Measurements from ENCODE around the gene WFDC2. TPM values are rescaled to one million over a fixed set of nuclear protein-coding genes. Genes with fewer than 3 reads are reported as not detected.
"Not testable (repeated sequence)": the region's sequence is repeated elsewhere in the genome, so short reads cannot be mapped to it uniquely, and the experiment has no call there.

The WFDC2 gene
- total and polyA plus RNA-seq, 5 donors, result 1.1 to 2.7 (median 2.0) TPM

DNA sequence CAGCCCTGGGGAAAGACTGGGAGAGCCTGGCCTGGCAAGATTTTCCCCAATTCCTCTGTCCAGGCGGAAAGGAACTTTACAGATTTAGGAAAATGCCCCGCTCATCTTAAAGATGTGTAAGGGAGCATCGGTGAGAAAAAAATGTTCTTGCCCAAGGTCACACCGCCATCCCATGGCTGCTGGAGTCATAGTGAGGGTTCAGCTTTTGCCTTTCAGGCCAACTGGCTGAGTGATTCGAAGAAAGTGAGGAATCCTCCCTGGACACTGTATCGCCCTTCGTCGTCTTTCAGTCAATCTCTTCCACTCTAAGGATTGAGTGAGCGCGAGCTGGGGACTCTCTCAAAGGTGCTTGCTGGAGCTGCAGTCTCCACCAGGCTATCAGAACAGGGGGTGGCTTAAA, 1.4 kb downstream of the WFDC2 start:
- WGBS, result 20% methylated on average over 10 of the region's 10 CpGs
- Histone ChIP-seq H3K4me3 (ENCODE audit: low read length) (peak overlapping the region; percentile 63), H3K27me3 (ENCODE audit: control insufficient read depth, insufficient read depth) (no peaks in the 10 kb centered on the region), H3K9me3 (ENCODE audit: control insufficient read depth, low read length) (no peaks in the 10 kb centered on the region), H3K4me1 (ENCODE audit: control insufficient read depth, insufficient read depth, low read length) (no peaks in the 10 kb centered on the region), H3K27ac (ENCODE audit: low read length) (no peak overlapping the region)
- ATAC-seq (peak; percentile 20 to 36), DNase-seq (no peak)
- intact Hi-C loops (cut with DNase I), result no loop called here

DNA sequence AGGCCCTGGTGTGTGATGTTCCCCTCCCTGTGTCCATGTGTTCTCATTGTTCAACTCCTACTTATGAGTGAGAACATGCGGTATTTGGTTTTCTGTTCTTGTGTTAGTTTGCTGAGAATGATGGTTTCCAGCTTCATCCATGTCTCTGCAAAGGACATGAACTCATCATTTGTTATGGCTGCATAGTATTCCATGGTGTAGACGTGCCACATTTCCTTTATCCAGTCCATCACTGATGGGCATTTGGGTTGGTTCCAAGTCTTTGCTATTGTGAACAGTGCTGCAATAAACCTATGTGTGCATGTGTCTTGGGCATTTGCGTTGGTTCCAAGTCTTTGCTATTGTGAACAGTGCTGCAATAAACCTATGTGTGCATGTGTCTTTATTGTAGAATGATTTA, 2.7 kb downstream of the WFDC2 start:
- H3K4me1 ChIP-seq (ENCODE audit: control insufficient read depth, insufficient read depth, low read length); H3K27me3 ChIP-seq (ENCODE audit: control insufficient read depth, insufficient read depth); DNase-seq; H3K4me3 ChIP-seq (ENCODE audit: low read length); H3K9me3 ChIP-seq (ENCODE audit: control insufficient read depth, low read length); intact Hi-C loops (cut with DNase I); ATAC-seq; H3K27ac ChIP-seq (ENCODE audit: low read length): not testable (repeated sequence)
- WGBS, result 63% methylated on average over 3 of the region's 3 CpGs

DNA sequence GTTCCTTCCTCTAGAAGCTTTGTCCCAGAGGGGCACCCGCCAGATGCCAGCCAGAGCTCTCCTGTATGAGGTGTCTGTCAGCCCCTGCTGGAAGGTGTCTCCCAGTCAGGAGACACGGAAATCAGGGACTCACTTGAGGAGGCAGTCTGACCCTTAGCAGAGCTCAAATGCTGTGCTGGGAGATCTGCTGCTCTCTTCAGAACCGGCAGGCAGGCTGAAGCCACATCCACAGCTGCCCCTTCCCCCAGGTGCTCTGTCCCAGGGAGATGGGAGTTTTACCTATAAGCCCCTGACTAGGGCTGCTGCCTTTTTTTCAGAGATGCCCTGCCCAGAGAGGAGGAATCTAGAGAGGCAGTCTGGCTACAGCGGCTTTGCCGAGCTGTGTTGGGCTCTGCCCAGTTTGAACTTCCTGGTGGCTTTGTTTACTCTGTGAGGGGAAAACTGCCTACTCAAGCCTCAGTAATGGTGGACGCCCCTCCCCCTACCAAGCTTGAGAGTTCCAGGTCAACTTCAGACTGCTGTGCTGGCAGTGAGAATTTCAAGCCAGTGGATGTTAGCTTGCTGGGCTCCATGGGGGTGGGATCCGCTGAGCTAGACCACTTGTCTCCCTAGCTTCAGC, 8.1 kb downstream of the WFDC2 start:
- H3K4me3 ChIP-seq (ENCODE audit: low read length); H3K4me1 ChIP-seq (ENCODE audit: control insufficient read depth, insufficient read depth, low read length); H3K27me3 ChIP-seq (ENCODE audit: control insufficient read depth, insufficient read depth); H3K9me3 ChIP-seq (ENCODE audit: control insufficient read depth, low read length); DNase-seq; ATAC-seq; H3K27ac ChIP-seq (ENCODE audit: low read length); intact Hi-C loops (cut with DNase I): not testable (repeated sequence)
- WGBS, result 79% methylated on average over 7 of the region's 7 CpGs

DNA sequence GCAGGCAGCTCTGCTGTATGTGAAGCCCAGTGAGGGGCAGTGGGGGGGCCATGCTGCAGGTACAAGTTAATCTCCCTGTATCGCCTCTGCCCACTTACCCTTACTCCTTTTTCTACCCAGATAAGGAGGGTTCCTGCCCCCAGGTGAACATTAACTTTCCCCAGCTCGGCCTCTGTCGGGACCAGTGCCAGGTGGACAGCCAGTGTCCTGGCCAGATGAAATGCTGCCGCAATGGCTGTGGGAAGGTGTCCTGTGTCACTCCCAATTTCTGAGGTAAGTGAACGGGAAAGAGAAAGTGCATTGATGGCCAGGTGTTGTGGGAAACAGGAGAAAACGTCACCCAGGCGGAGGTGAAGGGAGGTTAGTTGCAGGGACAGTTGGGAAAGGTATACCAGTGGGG, 10.3 kb downstream of the WFDC2 start:
- Histone ChIP-seq H3K27ac (ENCODE audit: low read length) (no peak overlapping the region), H3K4me1 (ENCODE audit: control insufficient read depth, insufficient read depth, low read length) (no peaks in the 10 kb centered on the region), H3K27me3 (ENCODE audit: control insufficient read depth, insufficient read depth) (peaks cover 3% of the 10 kb centered on the region), H3K9me3 (ENCODE audit: control insufficient read depth, low read length) (no peaks in the 10 kb centered on the region), H3K4me3 (ENCODE audit: low read length) (no peak overlapping the region)
- ATAC-seq (no peak), DNase-seq (no peak)
- intact Hi-C loops (cut with DNase I), result no loop called here
- WGBS, result 85% methylated on average over 7 of the region's 7 CpGs

DNA sequence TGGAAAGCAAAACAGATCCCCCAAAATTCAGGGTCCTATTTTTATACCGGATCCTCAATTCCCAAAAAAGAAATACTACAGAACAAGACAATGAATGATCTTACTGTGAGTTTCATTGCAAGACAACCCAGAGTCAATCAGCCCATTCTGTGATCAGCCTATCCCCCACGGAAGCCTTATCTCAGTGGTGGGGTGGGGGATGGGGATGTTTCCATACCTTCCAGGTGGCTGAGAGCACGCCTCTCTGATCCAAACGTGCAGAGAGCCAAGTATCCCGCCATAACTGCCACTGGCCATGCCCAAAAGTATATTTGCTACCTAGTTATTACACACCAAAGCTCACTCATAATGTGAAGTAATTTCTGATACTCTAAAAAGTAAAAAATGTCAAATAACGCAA, 15.1 kb downstream of the WFDC2 start:
- no peak overlapping the region for H3K27ac ChIP-seq (ENCODE audit: low read length)
- H3K27me3 ChIP-seq (ENCODE audit: control insufficient read depth, insufficient read depth), result peaks cover 3% of the 10 kb centered on the region
- no peak overlapping the region for H3K4me3 ChIP-seq (ENCODE audit: low read length)
- no peaks in the 10 kb centered on the region for H3K9me3 ChIP-seq (ENCODE audit: control insufficient read depth, low read length)
- WGBS, result 45% methylated on average over 6 of the region's 6 CpGs
- DNase-seq (no peak), ATAC-seq (no peak)
- H3K4me1 ChIP-seq (ENCODE audit: control insufficient read depth, insufficient read depth, low read length), result no peaks in the 10 kb centered on the region
- intact Hi-C loops (cut with DNase I), result no loop called here

DNA sequence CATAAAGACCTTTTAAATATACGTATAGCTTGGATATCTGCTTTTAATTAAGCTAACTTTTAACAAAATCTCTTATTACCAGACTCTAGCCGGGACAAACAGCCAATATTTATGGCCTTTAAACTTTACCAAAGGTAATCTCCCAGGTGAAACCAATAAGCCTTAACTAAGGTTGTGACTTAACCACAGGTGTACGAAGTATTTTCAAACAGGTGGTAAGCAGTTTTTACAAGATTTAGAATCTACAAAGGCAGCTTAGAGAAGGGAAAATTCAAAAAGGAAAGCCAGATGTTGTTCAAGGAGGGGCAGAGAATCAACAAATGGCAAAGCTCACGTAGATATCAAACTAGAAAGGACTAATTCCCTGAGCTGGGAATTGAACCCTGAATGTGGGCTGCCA, 15.8 kb downstream of the WFDC2 start:
- peaks cover 7% of the 10 kb centered on the region for H3K27me3 ChIP-seq (ENCODE audit: control insufficient read depth, insufficient read depth)
- intact Hi-C loops (cut with DNase I), result no loop called here
- DNase-seq, result no peak
- ATAC-seq, result no peak
- WGBS, result 71% methylated on average over 4 of the region's 4 CpGs
- H3K4me1 ChIP-seq (ENCODE audit: control insufficient read depth, insufficient read depth, low read length), result no peaks in the 10 kb centered on the region
- no peaks in the 10 kb centered on the region for H3K9me3 ChIP-seq (ENCODE audit: control insufficient read depth, low read length)
- no peak overlapping the region for H3K4me3 ChIP-seq (ENCODE audit: low read length)
- H3K27ac ChIP-seq (ENCODE audit: low read length), result no peak overlapping the region

DNA sequence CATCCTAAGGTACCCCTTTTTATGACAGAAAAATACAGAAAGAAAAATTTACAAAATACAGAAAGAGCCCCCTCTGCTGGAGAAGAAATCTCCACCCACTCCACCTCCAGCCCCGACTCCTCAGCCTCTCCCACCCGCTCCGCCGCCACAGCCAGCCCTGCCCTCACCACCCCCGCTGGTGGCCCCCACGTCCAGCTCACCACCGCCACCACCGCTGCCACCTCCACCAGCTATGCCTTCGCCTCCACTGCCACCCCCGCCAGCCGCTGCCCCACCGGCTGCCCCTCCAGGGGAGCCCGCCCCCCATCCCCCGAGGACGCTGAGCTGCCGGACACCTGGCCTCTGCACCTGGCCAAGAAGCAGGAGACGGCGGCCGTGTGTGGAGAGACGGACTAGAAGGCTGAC, 17.7 kb downstream of the WFDC2 start:
- peaks cover 4% of the 10 kb centered on the region for H3K27me3 ChIP-seq (ENCODE audit: control insufficient read depth, insufficient read depth)
- 18% methylated on average over 20 of the region's 20 CpGs for WGBS
- H3K4me1 ChIP-seq (ENCODE audit: control insufficient read depth, insufficient read depth, low read length), result no peaks in the 10 kb centered on the region
- ATAC-seq (no peak), DNase-seq (no peak)
- no peak overlapping the region for H3K4me3 ChIP-seq (ENCODE audit: low read length)
- no peaks in the 10 kb centered on the region for H3K9me3 ChIP-seq (ENCODE audit: control insufficient read depth, low read length)
- no peak overlapping the region for H3K27ac ChIP-seq (ENCODE audit: low read length)
- intact Hi-C loops (cut with DNase I), result no loop called here

DNA sequence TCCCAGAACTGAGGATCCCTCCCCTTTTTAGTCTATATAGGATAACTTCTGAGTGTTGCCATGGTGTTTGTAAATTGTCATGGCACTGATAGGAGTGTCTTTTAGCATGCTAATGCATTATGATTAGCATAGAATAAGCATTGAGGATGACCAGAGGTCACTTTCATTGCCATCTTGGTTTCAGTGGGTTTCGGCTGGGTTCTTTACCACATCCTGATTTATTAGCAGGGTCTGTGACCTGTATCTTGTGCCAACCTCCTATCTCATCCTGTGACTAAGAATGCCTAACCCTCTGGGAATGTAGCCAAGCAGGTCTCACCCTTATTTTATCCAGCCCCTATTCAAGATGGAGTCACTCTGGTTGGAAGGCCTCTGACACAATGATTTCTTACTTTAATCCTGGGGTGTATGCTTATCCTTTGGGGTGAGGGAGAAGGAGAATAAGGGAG, 19.6 kb downstream of the WFDC2 start:
- 55% methylated on average over 1 of the region's 1 CpG for WGBS

DNA sequence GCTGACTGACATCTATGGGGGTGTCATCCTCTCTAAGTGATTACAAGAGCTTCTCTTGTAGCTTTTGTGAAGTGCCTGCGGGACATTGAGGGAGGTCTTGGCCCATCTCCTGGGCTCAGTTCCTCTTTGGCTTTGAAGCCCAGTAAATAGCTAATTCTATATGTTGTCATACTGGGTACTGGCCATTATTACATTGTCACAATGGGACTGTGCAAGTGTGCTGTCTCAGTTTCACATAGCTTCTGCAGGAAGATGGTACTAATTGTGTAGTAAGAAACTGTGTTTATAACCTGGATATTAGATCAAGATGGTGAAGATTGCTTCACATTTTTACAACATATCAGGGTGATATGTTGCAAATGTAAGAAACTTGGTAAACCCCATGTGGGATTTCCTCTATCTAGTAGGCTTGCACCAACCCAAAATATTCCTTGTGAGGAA, 26.0 kb downstream of the WFDC2 start:
- H3K9me3 ChIP-seq (ENCODE audit: control insufficient read depth, low read length), result no peaks in the 10 kb centered on the region
- H3K4me3 ChIP-seq (ENCODE audit: low read length), result no peak overlapping the region
- intact Hi-C loops (cut with DNase I), result no loop called here
- H3K4me1 ChIP-seq (ENCODE audit: control insufficient read depth, insufficient read depth, low read length), result no peaks in the 10 kb centered on the region
- WGBS, result 76% methylated on average over 1 of the region's 1 CpG
- DNase-seq (no peak), ATAC-seq (no peak)
- H3K27me3 ChIP-seq (ENCODE audit: control insufficient read depth, insufficient read depth), result no peaks in the 10 kb centered on the region
- H3K27ac ChIP-seq (ENCODE audit: low read length), result no peak overlapping the region

More for the DNA sequence above, 19.6 kb downstream of the WFDC2 start:
- ATAC-seq (no peak), DNase-seq (no peak)
- Histone ChIP-seq H3K4me1 (ENCODE audit: control insufficient read depth, insufficient read depth, low read length) (no peaks in the 10 kb centered on the region), H3K4me3 (ENCODE audit: low read length) (no peak overlapping the region), H3K27me3 (ENCODE audit: control insufficient read depth, insufficient read depth) (peaks cover 4% of the 10 kb centered on the region), H3K9me3 (ENCODE audit: control insufficient read depth, low read length) (no peaks in the 10 kb centered on the region), H3K27ac (ENCODE audit: low read length) (no peak overlapping the region)
- intact Hi-C loops (cut with DNase I), result no loop called here

DNA sequence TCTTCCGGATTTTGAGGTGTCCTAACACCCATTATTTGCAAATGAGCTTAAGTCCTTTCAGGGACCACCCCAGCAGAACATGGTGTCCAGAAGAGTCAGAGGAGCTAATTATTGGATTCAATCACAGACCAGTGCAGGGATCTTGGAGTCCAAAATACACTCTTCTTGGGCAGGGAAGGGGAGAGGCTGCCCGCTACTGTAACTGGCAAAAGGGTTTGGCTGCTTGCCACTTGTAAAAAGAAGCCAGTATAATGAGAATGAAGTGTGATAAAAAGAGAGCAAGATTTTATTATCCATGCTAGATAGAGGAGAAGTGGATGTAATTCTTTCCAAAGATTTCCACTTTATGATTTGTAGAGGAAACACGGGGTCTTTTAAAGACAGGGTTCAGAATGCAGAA, 26.6 kb downstream of the WFDC2 start:
- no peaks in the 10 kb centered on the region for H3K9me3 ChIP-seq (ENCODE audit: control insufficient read depth, low read length)
- no peak overlapping the region for H3K27ac ChIP-seq (ENCODE audit: low read length)
- no peaks in the 10 kb centered on the region for H3K4me1 ChIP-seq (ENCODE audit: control insufficient read depth, insufficient read depth, low read length)
- intact Hi-C loops (cut with DNase I), result no loop called here
- no peak overlapping the region for H3K4me3 ChIP-seq (ENCODE audit: low read length)
- no peak for DNase-seq
- no peak for ATAC-seq
- H3K27me3 ChIP-seq (ENCODE audit: control insufficient read depth, insufficient read depth), result no peaks in the 10 kb centered on the region
- 69% methylated on average over 3 of the region's 3 CpGs for WGBS

DNA sequence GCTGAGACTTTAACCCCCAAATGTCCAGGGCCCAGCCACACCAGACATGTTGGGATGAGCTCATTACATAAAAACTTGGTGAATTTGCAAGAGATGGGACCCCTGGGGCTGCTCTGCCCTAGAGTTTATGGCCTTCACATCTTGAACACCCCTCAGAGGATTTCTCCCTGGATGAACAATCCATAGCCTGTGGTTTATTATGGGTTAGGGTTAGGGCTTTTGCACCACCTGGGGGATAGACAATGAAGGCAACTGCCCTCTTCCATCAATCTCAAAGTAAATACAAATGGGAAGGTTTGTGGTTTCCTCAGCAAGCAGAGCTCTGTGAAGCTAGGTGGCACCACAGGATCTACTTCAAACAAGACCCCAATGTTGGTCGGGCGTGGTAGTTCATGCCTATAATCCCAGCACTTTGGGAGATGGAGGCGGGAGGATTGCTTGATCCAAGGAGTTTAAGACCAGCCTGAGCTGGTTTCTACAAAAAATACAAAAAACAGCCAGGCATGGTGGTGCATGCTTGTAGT, 28.5 kb downstream of the WFDC2 start:
- no peak for DNase-seq
- H3K27ac ChIP-seq (ENCODE audit: low read length), result no peak overlapping the region
- no peaks in the 10 kb centered on the region for H3K9me3 ChIP-seq (ENCODE audit: control insufficient read depth, low read length)
- H3K27me3 ChIP-seq (ENCODE audit: control insufficient read depth, insufficient read depth), result no peaks in the 10 kb centered on the region
- no peaks in the 10 kb centered on the region for H3K4me1 ChIP-seq (ENCODE audit: control insufficient read depth, insufficient read depth, low read length)
- no peak for ATAC-seq
- no peak overlapping the region for H3K4me3 ChIP-seq (ENCODE audit: low read length)
- 75% methylated on average over 3 of the region's 3 CpGs for WGBS
- intact Hi-C loops (cut with DNase I), result no loop called here

DNA sequence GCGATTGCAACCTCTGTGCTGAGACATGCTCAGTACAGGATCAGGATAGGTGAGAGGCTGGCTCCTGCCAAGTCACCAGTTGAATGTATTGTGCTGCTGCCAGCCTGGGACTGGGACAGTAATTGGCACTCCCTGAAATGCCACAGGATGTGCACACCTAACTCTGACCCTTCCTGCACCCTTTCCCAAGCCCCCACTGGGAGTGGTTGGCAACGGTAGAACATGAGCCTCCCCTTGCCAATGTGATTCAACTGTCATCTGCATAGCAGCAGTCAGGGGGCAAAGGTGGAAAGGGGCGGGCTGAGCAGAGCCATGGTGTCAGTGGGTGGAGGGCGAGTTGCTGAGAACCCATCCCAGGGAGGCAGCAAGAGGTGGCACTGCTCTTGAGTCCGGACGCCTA, 30.5 kb downstream of the WFDC2 start:
- no peak overlapping the region for H3K27ac ChIP-seq (ENCODE audit: low read length)
- DNase-seq, result no peak
- H3K27me3 ChIP-seq (ENCODE audit: control insufficient read depth, insufficient read depth), result no peaks in the 10 kb centered on the region
- H3K9me3 ChIP-seq (ENCODE audit: control insufficient read depth, low read length), result no peaks in the 10 kb centered on the region
- no peak for ATAC-seq
- WGBS, result 67% methylated on average over 6 of the region's 6 CpGs
- intact Hi-C loops (cut with DNase I), result no loop called here
- H3K4me1 ChIP-seq (ENCODE audit: control insufficient read depth, insufficient read depth, low read length), result no peaks in the 10 kb centered on the region
- no peak overlapping the region for H3K4me3 ChIP-seq (ENCODE audit: low read length)
